HG03469 (cell line): ENCODE measurements around the gene SIN3A.
"Not testable (repeated sequence)": the region's sequence is repeated elsewhere in the genome, so short reads cannot be mapped to it uniquely, and the experiment has no call there.

Experiments
- ATAC-seq: cut with Tn5 transposase; IDR thresholded peaks from one replicate; pipeline ENCODE4 v1.9.1; 2021; ENCODE audit warnings: mild to moderate bottlenecking, moderate library complexity, moderate number of reproducible peaks; ENCODE audit not compliant: unreplicated experiment

Gene SIN3A

GRCh38 chr15:75383986-75384385, 67.5 kb downstream of the SIN3A start:
- not testable (repeated sequence) for ATAC-seq

- ATAC-seq, result no peak
These were observed 70.7 kb downstream of the SIN3A start for GRCh38 chr15:75380773-75381172.

GRCh38 chr15:75371901-75372688, 79.4 kb downstream of the SIN3A start:
- ATAC-seq, result no peak

GRCh38 chr15:75371486-75371885, 80.0 kb downstream of the SIN3A start:
- ATAC-seq, result no peak

- no peak for ATAC-seq
These were observed 81.5 kb downstream of the SIN3A start for GRCh38 chr15:75369897-75370581.

- ATAC-seq, result no peak
These were observed 82.7 kb downstream of the SIN3A start for GRCh38 chr15:75368689-75369239.

GRCh38 chr15:75367913-75368688, 83.4 kb downstream of the SIN3A start, which contains the start of gene MAN2C1:
Gene MAN2C1 (minus strand): TSS chr15:75368607. CDS start chr15:75368583, 24 bp downstream.
- peak; percentile 67 for ATAC-seq

- ATAC-seq, result no peak
These were observed 84.0 kb downstream of the SIN3A start for GRCh38 chr15:75367406-75367912.

GRCh38 chr15:75367006-75367405, 84.5 kb downstream of the SIN3A start:
- ATAC-seq, result no peak

GRCh38 chr15:75366163-75366562, 85.3 kb downstream of the SIN3A start:
- ATAC-seq, result no peak

GRCh38 chr15:75364881-75365280, 86.6 kb downstream of the SIN3A start:
- ATAC-seq, result no peak

GRCh38 chr15:75363786-75364185, 87.7 kb downstream of the SIN3A start:
- ATAC-seq, result no peak

GRCh38 chr15:75362642-75363249, 88.7 kb downstream of the SIN3A start:
- ATAC-seq, result no peak

GRCh38 chr15:75361989-75362641, 89.4 kb downstream of the SIN3A start:
- ATAC-seq, result no peak

GRCh38 chr15:75361361-75361988, 90.0 kb downstream of the SIN3A start:
- ATAC-seq, result no peak

- ATAC-seq, result no peak
These were observed 90.6 kb downstream of the SIN3A start for GRCh38 chr15:75360856-75361255.

GRCh38 chr15:75360391-75360790, 91.1 kb downstream of the SIN3A start:
- ATAC-seq, result no peak

- no peak for ATAC-seq
These were observed 91.8 kb downstream of the SIN3A start for GRCh38 chr15:75359537-75360250.
